GM21717 (cell line): ENCODE measurements around the gene RAD51C.
"Not testable (repeated sequence)": the region's sequence is repeated elsewhere in the genome, so short reads cannot be mapped to it uniquely, and the experiment has no call there.

Source experiments
- ATAC-seq: cut with Tn5 transposase; IDR thresholded peaks from one replicate; pipeline ENCODE4 v1.9.1; 2021; ENCODE audit warnings: mild to moderate bottlenecking, moderate library complexity; ENCODE audit not compliant: unreplicated experiment

RAD51C gene

DNA sequence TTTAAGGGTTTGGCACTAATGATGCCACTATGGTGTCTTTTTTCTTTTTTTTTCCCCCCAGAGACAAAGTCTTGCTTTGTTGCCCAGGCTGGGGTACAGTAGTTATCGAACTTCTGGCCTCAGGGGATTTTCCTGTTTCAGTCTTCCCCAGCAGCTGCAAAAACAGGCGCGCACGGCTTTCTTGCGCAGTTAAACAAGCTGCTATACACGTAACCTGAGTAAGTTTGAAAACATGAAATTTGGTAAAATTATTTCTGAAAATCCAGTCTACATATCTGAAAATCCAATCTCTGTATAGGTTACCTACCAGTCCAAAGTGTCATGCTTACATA, 12.4 kb upstream of the RAD51C start:
- ATAC-seq: no peak

DNA sequence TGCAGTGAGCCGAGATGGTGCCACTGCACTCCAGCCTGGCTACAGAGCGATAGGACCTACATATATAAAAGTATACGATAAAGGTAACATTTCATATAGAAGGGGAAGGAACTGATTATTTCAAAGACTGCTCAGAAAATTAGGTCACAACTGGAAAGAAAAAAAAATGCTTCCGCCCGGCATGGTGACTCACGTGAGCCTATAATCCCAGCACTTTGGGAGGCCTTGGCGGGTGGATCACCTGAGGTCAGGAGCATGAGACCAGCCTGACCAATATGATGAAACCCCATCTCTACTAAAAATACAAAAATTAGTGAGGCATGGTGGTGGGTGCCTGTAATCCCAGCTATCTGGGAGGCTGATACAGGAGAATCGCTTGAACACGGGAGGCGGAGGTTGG, 8.4 kb upstream of the RAD51C start:
- ATAC-seq: no peak

DNA sequence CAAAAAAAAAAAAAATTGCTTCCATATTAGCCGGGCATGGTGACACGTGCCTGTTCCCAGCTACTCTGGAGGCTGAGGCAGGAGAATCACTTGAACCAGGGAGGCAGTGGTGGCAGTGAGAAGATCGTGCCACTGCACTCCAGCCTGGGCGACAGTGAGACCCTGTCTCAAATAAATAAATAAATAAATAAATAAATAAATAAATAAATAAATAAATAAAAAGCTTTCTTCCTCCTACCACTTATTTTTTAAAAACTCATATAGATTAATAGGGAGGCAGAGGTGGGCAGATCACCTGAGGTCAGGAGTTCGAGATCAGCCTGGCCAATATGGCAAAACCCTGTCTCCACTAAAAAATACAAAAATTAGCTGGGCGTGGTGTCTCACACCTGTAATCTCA, 7.9 kb upstream of the RAD51C start:
- ATAC-seq: not testable (repeated sequence)

DNA sequence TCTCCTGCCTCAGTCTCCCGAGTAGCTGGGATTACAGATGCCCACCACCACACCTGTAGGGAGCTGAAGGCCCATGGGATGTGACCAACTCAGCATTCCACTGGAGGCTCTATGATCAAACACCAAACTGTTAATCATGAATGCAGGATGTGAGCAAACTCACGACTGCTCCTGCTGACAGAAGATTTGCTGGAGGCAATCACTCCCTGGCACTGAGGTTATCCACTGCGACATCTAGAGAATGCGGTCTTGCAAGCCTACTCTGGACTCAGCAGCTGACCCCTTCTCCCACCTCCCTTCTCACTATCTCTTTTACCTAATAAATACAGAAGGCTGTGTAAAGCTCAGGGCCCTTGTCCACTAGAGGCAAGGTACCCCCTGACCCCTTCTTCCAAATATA, 5.4 kb upstream of the RAD51C start:
- no peak for ATAC-seq

DNA sequence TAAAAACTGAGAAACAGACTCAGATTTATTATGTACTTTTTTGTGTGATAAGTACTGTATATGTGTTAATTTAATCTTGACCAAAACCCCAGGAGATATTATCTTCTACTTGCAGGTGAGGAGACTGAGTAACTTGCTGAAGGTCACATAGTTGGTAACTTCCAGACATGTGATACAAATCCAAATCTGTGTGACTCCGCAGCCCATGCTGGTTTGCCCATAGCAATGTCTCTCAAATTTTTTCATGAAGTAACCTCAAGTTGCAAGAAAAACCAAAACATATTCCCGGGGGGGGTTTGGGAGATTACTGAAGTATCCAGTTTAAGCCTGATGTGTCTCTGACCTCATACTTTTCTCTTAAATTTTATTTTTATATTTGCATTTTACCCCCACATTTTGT, 3.9 kb upstream of the RAD51C start:
- no peak for ATAC-seq

DNA sequence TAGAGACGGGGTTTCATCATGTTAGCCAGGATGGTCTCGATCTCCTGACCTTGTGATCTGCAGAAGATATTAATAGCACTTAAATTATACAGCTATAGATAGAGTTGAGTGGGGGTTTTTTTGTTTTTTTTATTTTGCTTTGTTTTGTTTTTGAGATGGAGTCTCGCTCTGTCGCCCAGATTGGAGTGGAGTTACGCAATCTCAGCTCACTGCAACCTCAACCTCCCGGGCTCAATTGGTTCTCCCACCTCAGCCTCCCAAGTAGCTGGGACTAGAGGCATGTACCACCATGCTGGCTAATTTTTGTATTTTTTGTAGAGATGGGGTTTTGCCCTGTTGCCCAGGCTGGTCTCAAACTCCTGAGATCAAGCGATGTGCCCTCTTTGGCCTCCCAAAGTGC, 2.4 kb upstream of the RAD51C start:
- ATAC-seq: not testable (repeated sequence)

DNA sequence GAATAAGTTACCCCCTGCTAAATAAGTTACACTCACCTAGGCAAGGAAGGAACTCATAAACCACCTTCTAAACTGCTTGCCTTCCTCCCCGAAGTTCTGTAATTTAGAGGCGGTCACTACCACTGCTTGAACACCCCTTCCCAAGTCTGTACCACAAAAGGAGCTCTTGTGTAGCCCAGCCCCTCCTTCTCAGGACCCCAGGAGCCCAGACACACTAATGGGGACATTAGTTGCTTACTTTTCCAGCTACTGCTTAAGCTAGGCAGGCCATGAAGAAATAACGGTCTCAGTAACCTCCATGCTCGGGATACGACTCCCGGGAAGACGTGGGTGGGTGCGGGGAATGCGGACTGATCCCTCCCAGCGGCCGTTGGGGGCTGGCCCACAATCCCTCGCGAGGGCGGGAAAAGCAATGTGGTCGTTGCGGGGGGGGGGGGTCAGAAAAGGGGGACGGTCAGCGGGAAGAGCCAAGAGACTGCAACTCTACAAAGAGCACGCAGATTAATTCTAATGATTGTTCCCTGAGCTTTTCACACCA, 632 bp upstream of the RAD51C start, which contains the start of gene TEX14:
TEX14 (minus strand) TSS at position 345 of the 538 bp plus-strand sequence. CDS start 40,044 bp downstream, outside the sequence.
- ATAC-seq: no peak

DNA sequence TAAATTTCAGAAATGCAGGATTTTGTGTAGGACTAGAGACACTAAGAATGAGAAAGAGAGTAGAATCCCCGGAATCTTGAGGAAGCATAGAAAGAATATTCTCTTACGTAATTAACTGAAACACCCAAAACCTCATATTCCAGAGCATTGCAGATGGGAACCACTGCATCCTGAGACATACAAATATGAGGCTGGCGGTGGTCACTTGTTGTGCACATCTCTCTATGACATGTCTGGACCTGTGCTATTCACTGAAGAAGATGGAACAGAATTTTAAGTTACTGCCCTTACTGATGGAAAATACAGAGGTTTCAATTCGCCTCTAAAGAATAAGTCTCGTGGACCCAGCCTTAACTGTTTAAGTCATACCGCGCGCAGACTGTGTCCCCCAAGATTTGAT, 806 bp downstream of the RAD51C start:
- no peak for ATAC-seq

DNA sequence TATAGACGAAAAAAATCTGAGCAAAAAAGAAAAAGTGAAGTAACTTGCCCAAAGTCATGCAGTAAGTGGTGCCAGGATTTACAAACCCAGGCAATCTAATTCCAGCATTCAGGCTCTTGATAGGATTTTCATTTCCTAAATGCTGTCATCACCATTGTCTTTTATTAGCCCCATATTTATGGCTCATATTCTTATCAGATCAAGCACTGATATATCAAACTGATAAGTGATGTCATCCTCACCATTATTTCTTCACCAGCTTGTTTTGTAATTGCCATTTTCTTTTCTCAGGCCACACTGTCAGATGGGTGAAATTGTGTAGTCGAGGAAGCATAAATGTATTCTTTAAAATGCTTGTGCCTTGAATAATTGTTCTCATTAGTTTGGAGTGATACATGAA, 1.3 kb downstream of the RAD51C start:
- no peak for ATAC-seq

DNA sequence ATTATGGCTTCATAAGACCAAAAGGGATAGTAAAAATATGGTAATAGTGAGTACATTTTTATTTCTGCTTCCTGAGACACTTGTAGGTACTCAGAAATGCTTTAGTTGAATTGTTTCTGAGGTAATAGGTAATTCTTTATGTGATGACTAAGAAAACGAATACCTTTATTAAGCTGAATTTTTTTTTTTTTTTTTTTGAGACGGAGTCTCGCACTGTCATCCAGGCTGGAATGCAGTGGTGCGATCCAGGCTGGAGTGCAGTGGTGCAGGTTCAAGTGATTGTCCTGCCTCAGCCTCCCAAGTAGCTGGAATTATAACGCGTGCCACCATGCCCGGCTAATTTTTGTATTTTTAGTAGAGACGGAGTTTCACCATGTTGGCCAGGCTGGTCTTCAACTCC, 1.9 kb downstream of the RAD51C start:
- ATAC-seq: no peak

DNA sequence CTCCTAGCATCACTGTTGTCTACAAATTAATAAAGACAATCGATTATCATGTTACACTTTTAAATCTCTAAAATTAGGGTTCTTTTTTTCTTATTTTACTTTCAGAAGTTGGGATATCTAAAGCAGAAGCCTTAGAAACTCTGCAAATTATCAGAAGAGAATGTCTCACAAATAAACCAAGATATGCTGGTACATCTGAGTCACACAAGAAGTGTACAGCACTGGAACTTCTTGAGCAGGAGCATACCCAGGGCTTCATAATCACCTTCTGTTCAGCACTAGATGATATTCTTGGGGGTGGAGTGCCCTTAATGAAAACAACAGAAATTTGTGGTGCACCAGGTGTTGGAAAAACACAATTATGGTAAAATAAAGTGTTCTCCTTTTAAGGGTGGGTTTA, 2.4 kb downstream of the RAD51C start:
- ATAC-seq: no peak

DNA sequence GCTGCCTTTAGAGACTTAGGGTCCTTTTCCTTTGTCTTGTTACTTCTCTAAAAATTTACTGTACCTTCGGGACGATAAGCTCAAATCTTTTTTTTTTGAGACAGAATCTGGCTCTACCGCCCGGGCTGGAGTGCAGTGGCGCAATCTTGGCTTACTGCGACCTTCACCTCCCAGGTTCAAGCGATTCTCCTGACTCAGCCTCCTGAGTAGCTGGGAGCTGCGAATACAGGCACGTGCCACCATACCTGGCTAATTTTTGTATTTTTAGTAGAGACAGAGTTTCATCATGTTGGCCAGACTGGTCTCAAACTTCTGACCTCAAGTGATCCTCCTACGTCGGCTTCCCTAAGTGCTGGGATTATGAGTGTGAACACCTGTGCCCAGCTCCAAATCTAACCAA, 7.4 kb downstream of the RAD51C start:
- no peak for ATAC-seq

DNA sequence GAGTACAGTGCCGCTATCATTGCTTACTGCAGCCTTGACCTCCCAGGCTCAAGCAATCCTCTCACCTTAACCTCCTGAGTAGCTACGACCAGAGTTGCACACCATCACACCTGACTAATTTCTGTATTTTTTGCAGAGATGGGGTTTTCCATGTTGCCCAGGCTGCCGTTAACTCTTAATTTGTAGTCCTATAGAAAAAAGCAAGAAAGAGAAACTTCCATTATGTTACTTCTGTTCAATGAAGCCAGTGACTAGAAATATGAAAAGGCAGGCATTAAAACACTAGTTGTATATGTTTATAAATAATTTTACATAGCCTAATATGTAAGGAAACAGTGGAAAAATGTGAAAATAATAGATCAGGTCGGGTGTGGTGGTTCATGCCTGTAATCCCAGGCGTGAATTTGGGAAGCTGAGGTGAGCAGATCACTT, 9.7 kb downstream of the RAD51C start:
- no peak for ATAC-seq

DNA sequence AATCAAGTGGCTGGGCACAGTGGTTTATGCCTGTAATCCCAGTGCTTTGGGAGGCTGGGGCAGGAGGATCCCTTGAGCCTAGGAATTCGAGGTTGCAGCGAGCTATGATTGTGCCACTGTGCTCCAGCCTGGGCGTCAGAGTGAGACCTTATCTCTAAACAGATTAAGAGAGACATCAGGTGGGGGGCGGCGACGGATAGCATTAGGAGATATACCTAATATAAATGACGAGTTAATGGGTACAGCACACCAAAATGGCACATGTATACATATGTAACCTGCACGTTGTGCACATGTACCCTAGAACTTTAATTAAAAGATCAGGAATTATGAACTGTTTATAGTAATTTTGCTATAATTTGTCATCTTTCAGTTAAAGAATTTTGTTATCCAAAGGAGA, 10.3 kb downstream of the RAD51C start:
- no peak for ATAC-seq

DNA sequence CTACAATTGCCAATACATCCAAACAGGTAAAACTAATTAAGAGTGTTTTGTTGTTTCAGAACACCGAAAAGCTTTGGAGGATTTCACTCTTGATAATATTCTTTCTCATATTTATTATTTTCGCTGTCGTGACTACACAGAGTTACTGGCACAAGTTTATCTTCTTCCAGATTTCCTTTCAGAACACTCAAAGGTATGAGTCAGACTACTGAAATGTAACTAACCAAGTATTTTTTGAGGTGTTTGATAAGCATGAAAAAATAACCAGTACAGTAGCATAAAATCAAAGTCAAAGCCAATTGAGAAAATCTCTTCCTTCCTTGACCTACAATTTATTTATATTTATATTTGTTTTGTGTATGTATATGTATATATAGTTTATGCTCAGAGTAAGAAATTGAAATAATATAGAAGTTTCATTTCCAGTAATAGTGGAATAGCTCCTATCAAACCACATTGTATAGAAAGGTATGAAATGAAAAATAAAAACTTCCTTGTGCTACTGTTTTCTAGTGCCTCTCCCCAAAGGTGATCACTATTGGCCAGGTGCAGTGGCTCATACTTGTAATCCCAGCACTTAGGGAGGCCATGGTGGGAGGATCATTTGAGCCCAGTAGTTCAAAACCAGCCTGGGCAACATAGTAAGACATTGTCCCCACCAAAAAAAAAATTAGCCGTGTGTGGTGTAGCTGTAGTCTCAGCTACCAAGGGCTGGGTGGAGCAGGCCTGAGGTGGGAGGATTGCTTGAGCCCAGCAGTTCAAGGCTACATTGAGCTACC, 10.9 kb downstream of the RAD51C start:
- no peak for ATAC-seq

DNA sequence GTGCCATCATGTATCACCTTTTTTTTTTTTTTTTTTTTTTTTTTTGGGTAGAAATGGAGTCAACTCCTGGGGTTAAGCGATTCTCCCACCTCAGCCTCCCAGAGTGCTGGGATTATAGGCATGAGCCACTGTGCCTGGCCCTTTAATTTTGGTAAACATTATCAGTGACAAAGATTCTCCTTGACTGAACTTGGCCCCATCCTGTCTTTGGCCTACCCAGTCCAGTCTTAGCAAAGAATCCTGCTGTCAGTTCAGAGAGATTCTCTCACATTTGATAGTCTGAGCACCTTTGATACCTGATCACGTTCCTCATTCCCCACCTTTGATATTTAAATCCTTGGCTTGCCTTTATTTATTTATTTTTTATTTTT, 11.5 kb downstream of the RAD51C start:
- ATAC-seq: no peak

DNA sequence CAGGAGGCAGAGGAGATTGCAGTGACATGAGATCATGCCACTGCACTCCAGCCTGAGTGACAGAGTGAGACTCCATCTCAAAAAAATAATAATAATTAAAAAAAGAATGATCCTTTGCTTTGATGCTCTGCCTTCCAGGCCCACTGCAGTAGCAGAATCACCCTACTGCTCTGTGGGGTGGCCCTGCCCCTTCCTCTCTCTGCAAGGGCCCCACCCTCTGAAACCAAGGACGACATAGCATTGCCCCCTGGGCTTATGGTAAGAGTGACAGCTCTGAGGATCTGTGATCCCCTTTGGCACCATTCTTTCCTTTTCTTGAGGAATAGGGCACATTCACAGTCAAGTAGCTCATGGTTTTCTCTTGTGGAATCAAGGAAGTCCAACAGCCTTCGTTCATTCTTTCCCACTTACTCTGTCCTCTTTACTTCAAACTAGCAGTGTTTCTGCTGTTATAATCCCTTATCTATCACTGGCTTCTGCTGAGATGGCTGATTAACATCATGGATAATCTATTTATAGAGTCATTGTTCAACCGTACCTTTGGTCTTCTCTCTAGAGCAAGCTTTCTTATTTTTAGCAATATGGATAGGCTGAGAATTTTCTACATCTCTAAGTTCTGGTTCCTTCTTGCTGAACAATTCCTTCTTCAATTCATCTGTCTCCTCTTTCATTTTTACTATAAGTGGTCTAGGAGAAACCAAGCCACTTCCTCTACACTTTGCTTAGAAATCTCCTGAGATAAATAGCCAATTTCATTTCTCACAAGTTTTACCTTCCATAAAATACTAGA, 14.1 kb downstream of the RAD51C start:
- no peak for ATAC-seq

DNA sequence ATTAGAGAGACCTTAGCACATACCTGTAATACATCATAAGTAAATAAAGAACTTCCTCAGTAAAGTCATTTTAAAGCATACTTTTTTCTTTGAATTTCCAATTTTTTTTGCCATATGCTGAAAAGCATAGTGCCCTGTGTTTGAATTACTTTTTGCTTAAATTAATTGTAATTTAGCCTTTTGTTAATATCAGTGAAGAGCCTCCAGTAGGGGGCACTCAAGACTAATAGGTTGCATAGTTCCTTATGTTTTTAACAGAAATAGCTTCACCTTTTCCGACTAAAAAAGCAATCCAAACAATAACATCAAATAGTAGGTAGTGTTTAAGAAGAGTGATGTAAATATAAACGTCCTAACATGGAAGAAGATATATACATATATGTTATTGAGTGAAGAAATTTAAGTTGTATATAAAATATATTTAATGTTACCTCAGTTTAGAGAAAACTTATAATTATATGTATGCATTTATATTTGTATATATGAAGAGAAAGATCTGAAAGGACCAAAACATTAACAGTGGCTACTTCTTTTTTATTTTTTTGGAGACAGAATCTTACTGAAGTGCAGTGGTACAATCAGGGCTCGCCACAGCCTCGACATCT, 18.6 kb downstream of the RAD51C start:
- ATAC-seq: no peak

DNA sequence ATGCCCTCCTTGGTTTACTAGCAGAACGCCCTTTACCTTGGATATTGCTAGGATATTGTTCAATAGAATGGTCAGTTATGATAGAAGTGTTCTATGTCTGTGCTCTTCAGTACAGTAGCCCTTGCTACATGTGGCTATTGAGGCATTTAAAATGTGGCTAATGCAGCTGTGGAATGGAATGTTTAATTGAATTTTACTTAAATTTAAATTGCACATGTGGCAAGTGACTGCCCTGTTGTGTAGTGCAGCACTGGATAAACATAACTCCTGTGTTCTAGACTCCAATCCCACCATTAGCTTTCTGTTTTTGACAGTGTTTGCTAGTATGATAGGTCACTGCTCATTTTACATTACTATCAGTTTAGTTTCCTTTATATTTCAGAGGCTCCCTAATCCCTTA, 29.9 kb downstream of the RAD51C start:
- no peak for ATAC-seq

DNA sequence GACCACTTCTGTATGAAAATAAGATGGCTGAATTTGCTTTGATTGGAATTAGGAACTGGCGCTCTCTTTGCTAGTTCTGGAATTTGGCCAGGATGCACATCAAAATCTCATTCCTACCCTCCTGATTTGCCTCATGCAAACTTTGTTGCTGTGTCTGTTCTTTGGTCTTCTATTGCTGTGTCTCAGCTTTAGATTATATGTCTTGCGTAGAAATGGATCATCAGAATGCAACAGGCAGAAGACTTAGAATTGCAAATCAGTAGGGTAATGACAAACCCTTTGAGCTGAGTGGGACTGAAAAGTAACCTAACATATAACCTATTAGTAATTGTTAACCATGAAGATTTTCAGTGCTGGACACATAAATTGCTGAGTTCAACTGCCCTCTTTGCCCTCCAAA, 30.3 kb downstream of the RAD51C start:
- no peak for ATAC-seq

DNA sequence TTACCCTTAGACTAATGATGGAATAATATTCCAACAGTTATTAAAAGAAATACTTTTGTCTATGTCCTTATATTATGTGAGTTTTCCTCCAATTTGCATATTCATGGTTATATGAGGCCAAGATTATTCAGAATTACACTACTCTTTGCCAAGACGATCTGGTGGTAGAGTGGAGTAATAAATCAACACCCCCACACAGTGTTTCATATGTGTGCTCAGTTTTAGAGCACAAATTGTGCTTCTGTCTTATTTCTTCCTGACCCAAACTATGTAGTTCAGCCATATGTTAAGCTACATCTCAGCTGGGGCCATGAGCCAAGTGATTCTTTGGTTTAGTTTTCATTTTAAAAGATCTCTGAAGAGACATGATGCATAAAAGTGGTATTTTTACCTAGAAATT, 36.4 kb downstream of the RAD51C start:
- ATAC-seq: no peak

DNA sequence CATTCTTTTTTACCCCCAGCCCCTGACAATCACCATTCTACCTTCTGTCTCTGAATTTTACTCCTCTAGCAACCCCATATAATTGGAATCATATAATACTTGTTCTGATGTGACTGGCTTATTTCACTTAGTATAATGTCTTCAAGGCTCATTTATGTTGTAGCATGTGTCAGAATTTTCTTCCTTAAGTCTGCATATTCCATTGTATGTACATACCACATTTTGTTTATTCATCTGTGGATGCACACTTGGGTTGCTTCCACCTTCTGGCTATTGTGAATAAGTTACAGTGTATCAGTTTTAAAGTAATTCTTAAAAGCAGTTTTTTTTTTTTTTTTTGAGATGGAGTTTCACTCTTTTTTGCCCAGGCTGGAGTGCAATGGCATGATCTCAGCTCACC, 38.5 kb downstream of the RAD51C start:
- ATAC-seq: no peak
